Measurements from ENCODE around the gene B3GNT7. TPM values are rescaled to one million over a fixed set of nuclear protein-coding genes. Genes with fewer than 3 reads are reported as not detected.
"Not testable (repeated sequence)": the region's sequence is repeated elsewhere in the genome, so short reads cannot be mapped to it uniquely, and the experiment has no call there.

B3GNT7 gene
- total RNA-seq, 1 donor from 2014 or later: 6.5 TPM

- peaks cover 1% of the 10 kb centered on the region for H3K36me3 Mint-ChIP-seq (ENCODE audit: insufficient read depth)
- no peak for DNase-seq (ENCODE audit: low spot score, unreplicated experiment)
- H3K9me3 Mint-ChIP-seq (ENCODE audit: low read depth): no peaks in the 10 kb centered on the region
- peaks cover 6% of the 10 kb centered on the region for H3K4me1 Mint-ChIP-seq (ENCODE audit: low read depth)
- H3K4me3 Mint-ChIP-seq (ENCODE audit: low read depth): no peak overlapping the region
- peaks cover 16% of the 10 kb centered on the region for H3K27me3 Mint-ChIP-seq
- H3K27ac Mint-ChIP-seq: no peak overlapping the region
- TF ChIP-seq, protein P1, sequence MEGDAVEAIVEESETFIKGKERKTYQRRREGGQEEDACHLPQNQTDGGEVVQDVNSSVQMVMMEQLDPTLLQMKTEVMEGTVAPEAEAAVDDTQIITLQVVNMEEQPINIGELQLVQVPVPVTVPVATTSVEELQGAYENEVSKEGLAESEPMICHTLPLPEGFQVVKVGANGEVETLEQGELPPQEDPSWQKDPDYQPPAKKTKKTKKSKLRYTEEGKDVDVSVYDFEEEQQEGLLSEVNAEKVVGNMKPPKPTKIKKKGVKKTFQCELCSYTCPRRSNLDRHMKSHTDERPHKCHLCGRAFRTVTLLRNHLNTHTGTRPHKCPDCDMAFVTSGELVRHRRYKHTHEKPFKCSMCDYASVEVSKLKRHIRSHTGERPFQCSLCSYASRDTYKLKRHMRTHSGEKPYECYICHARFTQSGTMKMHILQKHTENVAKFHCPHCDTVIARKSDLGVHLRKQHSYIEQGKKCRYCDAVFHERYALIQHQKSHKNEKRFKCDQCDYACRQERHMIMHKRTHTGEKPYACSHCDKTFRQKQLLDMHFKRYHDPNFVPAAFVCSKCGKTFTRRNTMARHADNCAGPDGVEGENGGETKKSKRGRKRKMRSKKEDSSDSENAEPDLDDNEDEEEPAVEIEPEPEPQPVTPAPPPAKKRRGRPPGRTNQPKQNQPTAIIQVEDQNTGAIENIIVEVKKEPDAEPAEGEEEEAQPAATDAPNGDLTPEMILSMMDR (IDR thresholded peaks at IDR 0.05; ENCODE audit: unreplicated experiment): no peak
Observed at GRCh38 chr2:231373184-231373583, 22.3 kb upstream of the B3GNT7 start.

GRCh38 chr2:231373786-231374349, 21.6 kb upstream of the B3GNT7 start:
- H3K4me3 Mint-ChIP-seq (ENCODE audit: low read depth): no peak overlapping the region
- H3K27ac Mint-ChIP-seq: no peak overlapping the region
- H3K9me3 Mint-ChIP-seq (ENCODE audit: low read depth): no peaks in the 10 kb centered on the region
- TF ChIP-seq, protein P1 (IDR thresholded peaks at IDR 0.05; ENCODE audit: unreplicated experiment): no peak
- H3K36me3 Mint-ChIP-seq (ENCODE audit: insufficient read depth): peaks cover 1% of the 10 kb centered on the region
- peaks cover 6% of the 10 kb centered on the region for H3K4me1 Mint-ChIP-seq (ENCODE audit: low read depth)
- no peak for DNase-seq (ENCODE audit: low spot score, unreplicated experiment)
- H3K27me3 Mint-ChIP-seq: peaks cover 16% of the 10 kb centered on the region

DNA sequence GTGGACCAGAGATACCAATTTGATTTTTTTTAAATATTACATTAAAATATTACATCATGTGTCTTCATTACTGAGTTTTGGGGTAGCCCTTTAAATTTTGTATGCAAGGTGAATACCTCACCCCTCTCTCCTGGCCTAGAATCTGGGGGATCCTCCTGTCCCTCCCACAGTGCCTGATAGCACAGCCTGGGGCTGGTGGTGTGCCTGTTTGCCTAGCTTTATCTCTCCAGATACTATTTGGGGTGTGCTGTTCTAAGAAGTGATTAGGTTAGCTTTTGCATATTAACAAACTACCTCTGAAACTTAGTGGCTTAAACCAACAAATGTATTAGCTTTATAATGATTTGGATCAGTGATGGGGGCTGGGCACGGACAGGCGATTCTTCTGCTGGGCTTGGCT, 20.7 kb upstream of the B3GNT7 start:
- Mint-ChIP-seq H3K27ac (no peak overlapping the region), H3K27me3 (peaks cover 16% of the 10 kb centered on the region), H3K9me3 (ENCODE audit: low read depth) (no peaks in the 10 kb centered on the region), H3K4me1 (ENCODE audit: low read depth) (peaks cover 8% of the 10 kb centered on the region), H3K4me3 (ENCODE audit: low read depth) (no peak overlapping the region), H3K36me3 (ENCODE audit: insufficient read depth) (peaks cover 1% of the 10 kb centered on the region)
- DNase-seq (ENCODE audit: low spot score, unreplicated experiment): no peak
- TF ChIP-seq, protein P1 (IDR thresholded peaks at IDR 0.05; ENCODE audit: unreplicated experiment): no peak

GRCh38 chr2:231375994-231376615, 19.4 kb upstream of the B3GNT7 start:
- H3K4me1 Mint-ChIP-seq (ENCODE audit: low read depth); H3K9me3 Mint-ChIP-seq (ENCODE audit: low read depth); H3K4me3 Mint-ChIP-seq (ENCODE audit: low read depth); H3K27ac Mint-ChIP-seq; H3K36me3 Mint-ChIP-seq (ENCODE audit: insufficient read depth); DNase-seq (ENCODE audit: low spot score, unreplicated experiment): not testable (repeated sequence)
- H3K27me3 Mint-ChIP-seq: peaks cover 16% of the 10 kb centered on the region

GRCh38 chr2:231376857-231377256, 18.7 kb upstream of the B3GNT7 start:
- Mint-ChIP-seq H3K9me3 (ENCODE audit: low read depth) (no peaks in the 10 kb centered on the region), H3K27me3 (peaks cover 20% of the 10 kb centered on the region), H3K4me1 (ENCODE audit: low read depth) (peaks cover 9% of the 10 kb centered on the region), H3K36me3 (ENCODE audit: insufficient read depth) (peaks cover 1% of the 10 kb centered on the region), H3K4me3 (ENCODE audit: low read depth) (no peak overlapping the region), H3K27ac (no peak overlapping the region)
- TF ChIP-seq, protein P1 (IDR thresholded peaks at IDR 0.05; ENCODE audit: unreplicated experiment): no peak
- no peak for DNase-seq (ENCODE audit: low spot score, unreplicated experiment)
